GM12878 (cell line): ENCODE measurements around the gene CACNA2D1. TPM values are rescaled to one million over a fixed set of nuclear protein-coding genes. Genes with fewer than 3 reads are reported as not detected.

ENCODE experiments used
- ATAC-seq: fragments of 200-7000 bp; cut with Tn5 transposase; 3 replicates; pipeline ENCODE4 v1.9.1; 2020; ENCODE audit warnings: mild to moderate bottlenecking, moderate library complexity
- BruUV-seq: library from RNA; stranded (reverse); fragments of 400-500 nt; replicated peaks from 2 replicates; lab custom pipeline; 2021; lab: Mats Ljungman, UMichigan
- CTCF ChIA-PET: fragments of 300-600 bp; sonication (Branson Sonifier 250); formaldehyde crosslinking; extraction: SDS; loops from one replicate; lab custom pipeline; 2021; ENCODE audit warnings: inconsistent platforms; lab: Yijun Ruan, JAX
- POLR2A ChIA-PET: fragments of 350-600 bp; formaldehyde crosslinking; extraction: SDS; loops from one replicate; lab custom pipeline; 2021; ENCODE audit warnings: inconsistent platforms; lab: Charles Lee
- RAD21 ChIA-PET: fragments of 300-600 bp; sonication (Branson Sonifier 250); formaldehyde crosslinking; loops from one replicate; lab custom pipeline; 2023; ENCODE audit warnings: antibody characterized with exemption; ENCODE audit not compliant: unreplicated experiment; lab: Charles Lee
- SMC1A ChIA-PET: fragments of 300-600 bp; sonication (Branson Sonifier 250); formaldehyde crosslinking; loops from one replicate; lab custom pipeline; 2023; ENCODE audit not compliant: unreplicated experiment, uncharacterized antibody; lab: Charles Lee
- DNase-seq: peaks from one replicate; pipeline ENCODE4 v3.0.0-alpha.2; 2011; ENCODE audit warnings: low read depth, low spot score
- FAIRE-seq: peaks from 3 replicates; lab custom pipeline; 2011; peaks lifted over from hg19 to GRCh38; lab: Jason Lieb, UNC
- H2AFZ ChIP-seq: 2 replicates; pipeline ENCODE4 v1.6.0; 2011; ENCODE audit warnings: low read depth, low read length, control low read depth; ENCODE audit not compliant: control insufficient read depth
- H3K27ac ChIP-seq: 2 replicates; pipeline ENCODE4 v1.5.1; 2011; ENCODE audit warnings: control low read depth; ENCODE audit not compliant: control insufficient read depth, insufficient read depth
- H3K27me3 ChIP-seq, 2 experiments: replicated peaks in 1 of 2; 2 replicates each; pipeline versions ENCODE4 v1.6.0 to v1.6.1; 2011; ENCODE audit warnings: low read length in 1 of 2; ENCODE audit not compliant: control insufficient read depth in 2 of 2, insufficient read depth in 2 of 2
- H3K36me3 ChIP-seq, 2 experiments: 2 replicates each; pipeline ENCODE4 v1.5.1; 2011; ENCODE audit warnings: low read length in 1 of 2; ENCODE audit not compliant: control insufficient read depth in 2 of 2, insufficient read depth in 2 of 2
- H3K4me1 ChIP-seq: 2 replicates; pipeline ENCODE4 v1.6.1; 2011; ENCODE audit warnings: mild to moderate bottlenecking, low read length, moderate library complexity, mixed read lengths; ENCODE audit not compliant: control insufficient read depth, insufficient read depth
- H3K4me2 ChIP-seq: 2 replicates; pipeline ENCODE4 v1.6.0; 2011; ENCODE audit warnings: control low read depth; ENCODE audit not compliant: control insufficient read depth, insufficient read depth
- H3K4me3 ChIP-seq: fragments of 200-600 bp; sonication (generic); 2 replicates; pipeline ENCODE4 v1.5.1; 2016
- H3K79me2 ChIP-seq: 2 replicates; pipeline ENCODE4 v1.6.0; 2011; ENCODE audit warnings: low read length; ENCODE audit not compliant: control insufficient read depth, insufficient read depth
- H3K9ac ChIP-seq: 2 replicates; pipeline ENCODE4 v1.8.0; 2011; ENCODE audit warnings: low read length, control low read depth, mixed read lengths; ENCODE audit not compliant: control insufficient read depth, insufficient read depth
- H3K9me3 ChIP-seq: replicated peaks from 3 replicates; pipeline ENCODE4 v1.5.1; 2011; ENCODE audit warnings: mild to moderate bottlenecking, low read length; ENCODE audit not compliant: control insufficient read depth, insufficient read depth
- H4K20me1 ChIP-seq: 2 replicates; pipeline ENCODE4 v1.6.0; 2011; ENCODE audit not compliant: control insufficient read depth, insufficient read depth
- BCL3 ChIP-seq: IDR thresholded peaks from 2 replicates; pipeline ENCODE4 v1.6.1; 2011; ENCODE audit warnings: borderline replicate concordance, low read depth, mild to moderate bottlenecking, moderate library complexity, low read length; ENCODE audit not compliant: insufficient read depth, poor library complexity, severe bottlenecking
- ETV6 ChIP-seq, 2 experiments: fragments of 450-650 bp in 1 of 2; IDR thresholded peaks in 1 of 2; conservative IDR thresholded peaks in 1 of 2; 2 replicates each; pipeline ENCODE4 v1.6.1; 2014; ENCODE audit warnings: antibody characterized with exemption in 1 of 2, borderline replicate concordance in 1 of 2, low read depth in 1 of 2, mild to moderate bottlenecking in 1 of 2, moderate library complexity in 1 of 2
- JUNB ChIP-seq: IDR thresholded peaks from 2 replicates; pipeline ENCODE4 v1.6.1; 2016; ENCODE audit warnings: antibody characterized with exemption, mild to moderate bottlenecking
- NFYA ChIP-seq: IDR thresholded peaks from 2 replicates; pipeline ENCODE4 v1.6.1; 2011; ENCODE audit warnings: low read depth, mild to moderate bottlenecking, low read length, improper control_type of control experiment, borderline replicate concordance
- SKIL ChIP-seq: fragments of 450-650 bp; IDR thresholded peaks from 2 replicates; pipeline ENCODE4 v1.6.1; 2017; ENCODE audit warnings: mild to moderate bottlenecking, low read depth, inconsistent platforms; ENCODE audit not compliant: poor library complexity, severe bottlenecking
- SRF ChIP-seq, 2 experiments: IDR thresholded peaks; 2 replicates each; pipeline ENCODE4 v1.6.1; 2011; ENCODE audit warnings: low read depth in 2 of 2, low read length in 2 of 2, mild to moderate bottlenecking in 1 of 2, moderate library complexity in 1 of 2
- TAF1 ChIP-seq: IDR thresholded peaks from 2 replicates; pipeline ENCODE4 v1.6.1; 2011; ENCODE audit warnings: mild to moderate bottlenecking, low read depth, low read length, borderline replicate concordance
- USF1 ChIP-seq: IDR thresholded peaks from 2 replicates; pipeline ENCODE4 v1.6.1; 2011; ENCODE audit warnings: borderline replicate concordance, low read depth, mild to moderate bottlenecking, moderate library complexity, mixed read lengths, low read length; ENCODE audit not compliant: insufficient read depth; ENCODE audit errors: extremely low read length
- ZNF622 ChIP-seq: fragments of 450-650 bp; IDR thresholded peaks from 2 replicates; pipeline ENCODE4 v1.6.1; 2017; ENCODE audit warnings: mild to moderate bottlenecking, inconsistent platforms
- WGBS: methylation state at CpG from one replicate; pipeline ENCODE4 v1.1.6; 2016; ENCODE audit warnings: low lambda C conversion rate; ENCODE audit not compliant: insufficient replicate concordance, insufficient coverage; ENCODE audit errors: missing lambda C conversion rate; 5-methylcytosine and 5-hydroxymethylcytosine counted together
- in situ Hi-C: fragments of 300-500 bp; cut with MboI; formaldehyde crosslinking; loops from 9 replicates; pipeline ENCODE4 v1.14.3; 2018; ENCODE audit warnings: mixed read lengths
- intact Hi-C: fragments of 100-400 bp; cut with micrococcal nuclease; formaldehyde crosslinking; loops from one replicate; pipeline ENCODE4 v1.14.2; 2022; ENCODE audit not compliant: unreplicated experiment
- polyA plus RNA-seq, 11 experiments: library from polyadenylated mRNA; depleted of rRNA in 4 of 11; unstranded in 6 of 11; stranded (reverse) in 5 of 11; fragments of >200 nt; fragmentation: Nextera tagmentation in 4 of 11; fragmentation: Illumina TruSeq in 1 of 11; extraction: Ambion mirVana in 4 of 11; extraction: Trizol in 1 of 11; gene quantifications; 1 replicate in 1 of 11; 2 replicates in 10 of 11; pipeline versions ENCODE4 v1.2.1 to v1.2.3, GENCODE V29; 2011 to 2016; ENCODE audit warnings: inconsistent platforms in 2 of 11, missing spikeins in 2 of 11, low read depth in 1 of 11
- total RNA-seq, 4 experiments: library from RNA; depleted of rRNA in 3 of 4; stranded (reverse); fragments of >200 nt in 3 of 4; fragmentation: Illumina TruSeq in 1 of 4; extraction: Trizol in 1 of 4; gene quantifications; 2 replicates each; pipeline versions ENCODE4 v1.2.1 to v1.2.3, GENCODE V29; 2013 to 2021

The CACNA2D1 gene
- total and polyA plus RNA-seq, 10 of the 15 experiments (the other 5 are each of a cell fraction or from before 2014, with no cell fraction given): 0.14 to 14.8 (median 0.97) TPM

GRCh38 chr7:82464372-82464771 lies 20.8 kb upstream of the CACNA2D1 start:
- H3K79me2 ChIP-seq: no peaks in the 10 kb centered on the region
- no peaks in the 10 kb centered on the region for H3K36me3 ChIP-seq
- BruUV-seq: no TSS peak
- CTCF ChIA-PET: interaction anchor here (1.0 to 1.5 kb wide), 4 partner anchors 9 to 217 kb away, joined by 3 to 8 read pairs (median 4); no protein-coding TSS in a partner anchor
- H3K27ac ChIP-seq: no peak overlapping the region
- DNase-seq: no peak
- no peak for ATAC-seq
- in situ Hi-C loops (no loop called here), intact Hi-C loops (no loop called here)
- no peak overlapping the region for H3K9ac ChIP-seq
- POLR2A ChIA-PET: no interaction called here
- no peak overlapping the region for H3K4me2 ChIP-seq
- no peak overlapping the region for H3K4me3 ChIP-seq
- TF ChIP-seq NFYA (no peak), ZNF622 (no peak), JUNB (no peak), SRF (IDR thresholded peaks at IDR 0.05; ENCODE audit: low read depth in 2 of 2, low read length in 2 of 2) (no peak)
- H3K9me3 ChIP-seq: no peaks in the 10 kb centered on the region
- RAD21 ChIA-PET: interaction anchor here (0.9 to 2.6 kb wide), 2 partner anchors 14 to 17 kb away, joined by 3 to 11 read pairs; no protein-coding TSS in a partner anchor
- WGBS: 86% methylated on average over 2 of the region's 2 CpGs
- FAIRE-seq: no peak
- no peaks in the 10 kb centered on the region for H4K20me1 ChIP-seq
- no peaks in the 10 kb centered on the region for H3K27me3 ChIP-seq
- SMC1A ChIA-PET: interaction anchor here (0.9 to 1.6 kb wide), 3 partner anchors 9 to 227 kb away, joined by 3 to 4 read pairs (median 4); no protein-coding TSS in a partner anchor
- H2AFZ ChIP-seq: no peak overlapping the region
- no peaks in the 10 kb centered on the region for H3K4me1 ChIP-seq

- SMC1A ChIA-PET: interaction anchor here (1.0 to 1.7 kb wide), 5 partner anchors 9 to 116 kb away, joined by 3 to 7 read pairs (median 4); no protein-coding TSS in a partner anchor
- ATAC-seq: no peak
These were observed 11.7 kb upstream of the CACNA2D1 start for GRCh38 chr7:82455295-82455694.

More at GRCh38 chr7:82455295-82455694, 11.7 kb upstream of the CACNA2D1 start:
- in situ Hi-C loops (no loop called here), intact Hi-C loops (no loop called here)
- Histone ChIP-seq H3K9ac (no peak overlapping the region), H3K9me3 (no peaks in the 10 kb centered on the region), H3K4me3 (no peak overlapping the region), H3K79me2 (no peaks in the 10 kb centered on the region), H3K4me2 (no peak overlapping the region), H3K27ac (no peak overlapping the region), H2AFZ (no peak overlapping the region), H3K4me1 (no peaks in the 10 kb centered on the region), H4K20me1 (no peaks in the 10 kb centered on the region), H3K36me3 (no peaks in the 10 kb centered on the region), H3K27me3 (no peaks in the 10 kb centered on the region)
- no TSS peak for BruUV-seq
- ChIA-PET CTCF (interaction anchor here (0.9 to 2.0 kb wide), 5 partner anchors 10 to 112 kb away, joined by 3 to 5 read pairs (median 4); no protein-coding TSS in a partner anchor), POLR2A (no interaction called here), RAD21 (interaction anchor here (0.6 kb wide), 1 partner anchor 23 kb away, joined by 3 read pairs; no protein-coding TSS in a partner anchor)
- FAIRE-seq (no peak), DNase-seq (no peak)
- 33% methylated on average over 3 of the region's 3 CpGs for WGBS
- TF ChIP-seq ETV6 (conservative IDR thresholded peaks at IDR 0.05 in 1 of 2, IDR thresholded peaks at IDR 0.05 in 1 of 2; ENCODE audit: borderline replicate concordance in 1 of 2, low read depth in 1 of 2): no peak
- TF ChIP-seq SKIL: no peak
- TF ChIP-seq USF1: no peak
- no peak for TF ChIP-seq TAF1
- no peak for TF ChIP-seq JUNB
- no peak for TF ChIP-seq BCL3
